ENCODE measurements around the gene ARSJ.

GRCh38 chr4:113919611-113920010 is 59.8 kb downstream of the ARSJ start:
- TF ChIP-seq CTCF (IDR thresholded peaks at IDR 0.05; ENCODE audit: insufficient read depth, low read length, poor library complexity, severe bottlenecking) (no peak), EZH2phosphoT487 (conservative IDR thresholded peaks at IDR 0.05; ENCODE audit: low read length) (no peak)
